ES-I3 (cell line): Measurements from ENCODE around the gene PLAU.

Source experiments
- H3K36me3 ChIP-seq: 2 replicates; pipeline ENCODE4 v1.6.1; 2013; ENCODE audit warnings: mild to moderate bottlenecking, low read length, control low read depth, moderate library complexity; ENCODE audit not compliant: insufficient read depth
- H3K4me1 ChIP-seq: 2 replicates; pipeline ENCODE4 v1.6.1; 2013; ENCODE audit warnings: mild to moderate bottlenecking, control low read depth, low read length; ENCODE audit not compliant: insufficient read depth
- H3K9ac ChIP-seq: 2 replicates; pipeline ENCODE4 v1.6.1; 2013; ENCODE audit warnings: low read depth, mild to moderate bottlenecking, low read length, moderate library complexity
- H3K9me3 ChIP-seq: 2 replicates; pipeline ENCODE4 v1.6.1; 2013; ENCODE audit warnings: mild to moderate bottlenecking, low read length, moderate library complexity; ENCODE audit not compliant: control insufficient read depth, insufficient read depth

Gene PLAU

DNA sequence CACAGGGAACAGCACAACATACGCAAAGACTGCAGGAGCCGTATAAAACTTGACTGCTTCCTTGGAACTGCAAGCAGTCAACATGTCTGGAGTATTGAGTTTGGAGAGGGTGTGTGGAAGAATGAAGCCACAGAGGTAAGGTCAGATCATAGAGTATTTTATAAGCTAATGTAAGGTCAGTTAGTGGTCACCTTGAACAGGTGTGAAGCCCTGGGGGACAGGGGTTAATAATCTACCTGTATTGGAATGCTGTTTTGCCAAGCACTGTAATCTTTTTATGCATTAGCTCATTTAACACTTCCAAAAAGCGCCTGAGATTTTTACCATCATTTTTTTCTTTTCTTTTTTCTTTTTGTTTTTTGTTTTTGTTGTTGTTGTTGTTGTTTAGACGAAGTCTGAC is 23.1 kb downstream of the PLAU start:
- Histone ChIP-seq H3K36me3 (no peaks in the 10 kb centered on the region), H3K9me3 (no peaks in the 10 kb centered on the region), H3K9ac (no peak overlapping the region), H3K4me1 (peaks cover 31% of the 10 kb centered on the region)

DNA sequence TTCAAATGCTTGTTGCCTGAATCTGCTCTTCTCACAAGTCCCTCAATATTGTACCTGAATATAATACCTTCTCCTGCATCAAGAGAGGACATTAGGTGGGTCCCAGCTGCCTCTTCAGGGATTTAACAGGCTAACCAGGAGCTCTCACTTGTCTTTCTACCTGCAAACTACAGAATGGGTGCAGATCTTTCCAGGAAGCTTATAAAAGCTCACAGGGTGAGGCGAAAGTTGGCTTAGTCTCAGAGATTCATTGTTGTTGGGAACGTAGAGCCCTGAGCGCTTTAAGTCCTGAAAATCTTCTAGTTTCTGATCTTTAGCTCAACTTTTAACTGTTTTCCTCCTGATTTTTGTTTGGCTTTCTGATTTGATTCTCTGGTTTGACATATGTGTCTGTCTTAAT is 25.0 kb downstream of the PLAU start:
- Histone ChIP-seq H3K36me3 (no peaks in the 10 kb centered on the region), H3K9ac (no peak overlapping the region), H3K4me1 (peaks cover 33% of the 10 kb centered on the region), H3K9me3 (no peaks in the 10 kb centered on the region)

DNA sequence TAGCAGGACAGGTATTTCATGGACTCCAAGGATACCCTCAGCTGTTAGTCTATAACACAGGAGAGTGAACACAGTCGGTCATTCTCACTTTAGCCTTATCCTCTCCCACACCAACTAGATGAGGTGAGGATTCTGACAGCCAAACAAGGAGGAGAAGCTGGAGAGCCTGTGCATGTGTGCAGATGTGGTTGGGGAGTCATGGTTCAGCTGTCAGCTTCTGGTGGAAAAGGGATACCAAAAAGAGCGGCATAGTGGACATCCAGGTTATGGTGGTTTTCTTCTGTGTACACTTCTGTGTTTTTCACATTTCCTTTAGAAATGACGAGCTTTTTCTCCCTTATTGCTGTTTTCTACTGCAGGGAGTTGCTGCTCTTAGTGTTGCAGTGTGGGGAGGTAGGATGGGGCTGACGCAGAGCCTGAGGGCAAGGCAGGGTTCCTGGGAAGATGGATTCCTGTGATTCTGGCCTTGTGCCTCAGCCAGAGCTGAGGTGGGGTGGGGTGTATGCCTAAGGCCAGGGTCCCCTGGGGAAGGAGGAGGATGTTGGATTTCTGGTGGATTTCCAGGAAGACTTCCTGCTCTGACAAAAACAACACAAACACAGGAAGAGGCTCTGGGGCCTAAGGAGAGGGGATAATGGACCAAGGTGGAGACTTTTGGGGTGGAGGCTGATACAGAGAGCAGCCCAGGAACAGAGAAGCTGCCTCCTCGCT is 26.6 kb downstream of the PLAU start:
- no peaks in the 10 kb centered on the region for H3K9me3 ChIP-seq
- H3K9ac ChIP-seq: no peak overlapping the region
- no peaks in the 10 kb centered on the region for H3K36me3 ChIP-seq
- H3K4me1 ChIP-seq: peaks cover 26% of the 10 kb centered on the region

DNA sequence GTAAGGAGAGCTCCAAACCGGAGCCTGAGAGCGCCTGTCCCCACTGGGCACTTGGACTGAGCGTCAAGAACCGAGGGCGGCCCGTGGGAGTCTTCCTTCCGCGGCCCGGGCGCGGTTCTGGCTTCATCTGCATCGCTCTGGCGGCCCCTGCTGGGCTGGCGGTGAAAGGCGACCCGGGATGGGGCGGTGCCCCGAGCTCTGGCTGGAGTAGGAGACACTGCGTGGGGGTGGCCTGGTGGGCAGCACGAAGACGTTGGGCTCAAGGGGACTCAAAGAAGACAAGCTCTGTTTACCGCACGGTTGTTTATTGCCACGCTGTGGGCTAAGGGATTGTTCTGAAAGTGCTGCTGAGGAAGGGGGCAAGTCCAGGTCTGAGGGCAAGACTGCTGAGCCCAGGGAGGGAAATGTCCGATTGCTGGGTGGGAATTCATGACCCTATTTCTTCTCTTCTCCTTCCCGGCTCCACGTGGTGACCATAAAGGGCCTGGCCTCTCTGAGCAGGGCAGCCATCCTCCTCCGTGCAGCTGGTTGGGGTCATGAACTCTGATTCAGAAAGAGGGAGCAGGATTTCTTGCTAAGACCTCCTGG is 29.8 kb downstream of the PLAU start:
- Histone ChIP-seq H3K9ac (peak overlapping the region; percentile 4), H3K4me1 (peaks cover 18% of the 10 kb centered on the region), H3K9me3 (peaks cover 6% of the 10 kb centered on the region; the same call in 1 of the 2 replicates), H3K36me3 (no peaks in the 10 kb centered on the region)

DNA sequence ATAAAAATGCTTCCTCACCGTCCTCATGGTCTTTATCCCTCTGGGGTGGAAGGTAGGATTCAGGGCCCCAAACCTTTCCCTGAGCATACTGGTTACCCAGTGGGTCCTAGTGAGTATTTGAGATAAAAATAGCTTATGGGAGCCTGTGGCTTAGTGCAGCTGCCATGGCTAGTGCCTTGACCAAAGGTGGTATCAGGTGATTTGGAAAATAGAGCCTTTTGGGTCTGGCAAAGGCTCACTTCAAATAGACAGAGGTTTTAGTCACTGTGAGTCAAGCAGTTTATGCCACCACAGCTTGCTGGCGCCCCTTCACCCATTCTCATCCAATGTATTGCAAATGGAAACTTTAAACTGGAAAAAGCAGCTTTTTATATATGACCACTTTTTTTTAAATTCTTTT is 30.4 kb downstream of the PLAU start:
- Histone ChIP-seq H3K4me1 (peaks cover 16% of the 10 kb centered on the region), H3K9ac (no peak overlapping the region), H3K36me3 (no peaks in the 10 kb centered on the region), H3K9me3 (peaks cover 6% of the 10 kb centered on the region; the same call in 1 of the 2 replicates)

DNA sequence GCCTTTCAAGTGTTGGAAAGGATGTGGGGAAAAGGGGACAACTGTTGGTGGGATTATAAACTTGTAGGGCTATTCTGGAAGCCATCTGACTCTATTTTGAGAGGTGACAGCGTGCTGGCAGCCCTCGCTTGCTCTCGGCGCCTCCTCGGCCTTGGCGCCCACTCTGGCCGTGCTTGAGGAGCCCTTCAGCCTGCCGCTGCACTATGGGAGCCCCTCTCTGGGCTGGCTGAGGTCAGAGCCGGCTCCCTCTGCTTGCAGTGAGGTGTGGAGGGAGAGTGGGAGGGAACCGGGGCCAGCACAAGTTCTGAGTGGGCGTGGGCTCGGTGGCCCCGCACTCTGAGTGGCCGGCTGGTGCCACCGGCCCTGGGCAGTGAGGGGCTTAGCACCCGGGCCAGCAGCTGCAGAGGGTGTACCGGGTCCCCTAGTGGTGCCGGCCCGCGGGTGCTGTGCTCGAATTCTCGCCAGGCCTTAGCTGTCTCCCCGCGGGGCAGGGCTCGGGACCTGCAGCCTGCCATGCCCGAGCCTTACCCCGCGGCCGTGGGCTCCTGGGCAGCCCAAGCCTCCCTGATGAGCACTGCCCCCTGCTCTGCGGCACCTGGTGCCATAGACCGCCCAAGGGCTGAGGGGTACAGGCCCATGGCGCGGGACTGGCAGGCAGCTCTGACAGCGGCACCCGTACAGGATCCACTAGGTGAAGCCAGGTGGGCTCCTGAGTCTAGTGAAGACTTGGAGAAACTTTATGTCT is 33.6 kb downstream of the PLAU start:
- Histone ChIP-seq H3K4me1 (peaks cover 7% of the 10 kb centered on the region; the same call in 1 of the 2 replicates), H3K9me3 (peaks cover 6% of the 10 kb centered on the region; the same call in 1 of the 2 replicates), H3K9ac (no peak overlapping the region), H3K36me3 (no peaks in the 10 kb centered on the region)

DNA sequence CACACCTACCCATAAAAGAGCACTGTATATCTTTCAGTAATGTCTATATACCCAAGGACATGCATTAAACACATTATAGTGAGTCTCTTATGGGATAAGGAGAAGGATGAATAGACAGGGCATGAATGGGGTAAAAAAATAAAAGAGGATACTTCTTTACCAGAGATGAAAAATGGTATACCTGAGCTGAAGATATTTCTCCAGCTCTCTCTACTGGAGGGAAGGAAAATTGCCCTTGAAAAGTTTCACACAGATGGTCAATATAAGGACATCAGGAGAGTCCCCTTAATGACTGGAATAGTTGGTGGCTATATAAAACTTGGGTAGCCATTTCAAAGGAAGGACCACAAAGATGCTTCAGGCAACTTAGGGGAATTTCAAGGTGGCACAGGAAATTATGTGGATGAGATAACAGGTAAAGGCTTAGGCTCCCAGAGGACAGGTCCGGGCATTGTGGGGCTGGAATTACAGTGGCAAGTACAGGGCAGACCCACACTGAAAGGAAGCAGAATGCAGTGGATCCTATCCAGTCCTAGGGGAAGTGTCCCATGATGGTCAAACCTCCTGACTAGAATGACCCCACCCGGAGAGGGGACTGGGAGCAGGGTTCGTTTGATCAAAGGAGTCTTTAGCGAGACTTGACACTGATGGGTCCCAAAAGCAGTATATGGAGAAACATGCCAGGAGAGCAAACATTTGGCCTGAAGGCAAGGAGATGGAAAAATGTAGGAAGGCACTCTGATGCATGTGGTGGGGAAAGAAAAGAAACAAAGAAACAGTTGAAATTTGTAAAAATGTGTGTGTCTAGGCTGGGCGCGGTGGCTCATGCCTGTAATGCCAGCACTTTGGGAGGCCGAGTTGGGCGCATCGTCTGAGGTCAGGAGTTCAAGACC is 35.6 kb downstream of the PLAU start:
- no peak overlapping the region for H3K9ac ChIP-seq
- H3K9me3 ChIP-seq: peaks cover 6% of the 10 kb centered on the region; the same call in 1 of the 2 replicates
- H3K36me3 ChIP-seq: no peaks in the 10 kb centered on the region
- H3K4me1 ChIP-seq: no peaks in the 10 kb centered on the region

DNA sequence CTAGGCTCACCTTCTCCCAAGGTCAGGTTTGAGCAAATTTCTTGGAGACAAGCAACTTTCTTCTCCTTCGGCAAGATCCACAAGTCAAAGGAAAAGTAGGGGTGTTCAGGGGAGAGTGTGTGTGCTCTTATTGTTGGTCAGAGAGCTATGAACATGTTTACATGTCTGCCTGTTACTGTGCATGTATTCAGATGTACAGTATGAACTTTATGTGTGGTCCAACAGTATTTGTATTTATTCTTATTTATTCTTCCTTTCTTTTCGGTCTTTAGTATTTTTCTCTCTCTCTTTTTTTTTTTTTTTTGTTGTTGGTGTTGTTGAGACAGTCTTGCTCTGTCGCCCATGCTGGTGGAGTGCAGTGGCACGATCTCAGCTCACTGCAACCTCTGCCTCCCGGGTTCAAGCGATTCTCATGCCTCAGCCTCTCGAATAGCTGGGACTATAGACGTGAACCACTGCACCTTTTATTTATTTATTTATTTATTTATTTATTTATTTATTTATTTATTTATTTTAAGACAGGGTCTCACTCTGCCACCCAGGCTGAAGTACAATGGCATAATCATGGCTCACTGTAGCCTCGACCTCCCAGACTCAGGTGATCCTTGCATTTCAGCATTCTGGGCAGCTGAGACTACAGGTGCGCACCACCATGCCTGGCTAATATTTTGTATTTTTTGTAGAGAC is 38.2 kb downstream of the PLAU start:
- Histone ChIP-seq H3K9me3 (0 out of 2 replicates have a peak, but pooled peaks cover 1% of the 10 kb centered on the region), H3K36me3 (no peaks in the 10 kb centered on the region), H3K4me1 (no peaks in the 10 kb centered on the region), H3K9ac (no peak overlapping the region)

DNA sequence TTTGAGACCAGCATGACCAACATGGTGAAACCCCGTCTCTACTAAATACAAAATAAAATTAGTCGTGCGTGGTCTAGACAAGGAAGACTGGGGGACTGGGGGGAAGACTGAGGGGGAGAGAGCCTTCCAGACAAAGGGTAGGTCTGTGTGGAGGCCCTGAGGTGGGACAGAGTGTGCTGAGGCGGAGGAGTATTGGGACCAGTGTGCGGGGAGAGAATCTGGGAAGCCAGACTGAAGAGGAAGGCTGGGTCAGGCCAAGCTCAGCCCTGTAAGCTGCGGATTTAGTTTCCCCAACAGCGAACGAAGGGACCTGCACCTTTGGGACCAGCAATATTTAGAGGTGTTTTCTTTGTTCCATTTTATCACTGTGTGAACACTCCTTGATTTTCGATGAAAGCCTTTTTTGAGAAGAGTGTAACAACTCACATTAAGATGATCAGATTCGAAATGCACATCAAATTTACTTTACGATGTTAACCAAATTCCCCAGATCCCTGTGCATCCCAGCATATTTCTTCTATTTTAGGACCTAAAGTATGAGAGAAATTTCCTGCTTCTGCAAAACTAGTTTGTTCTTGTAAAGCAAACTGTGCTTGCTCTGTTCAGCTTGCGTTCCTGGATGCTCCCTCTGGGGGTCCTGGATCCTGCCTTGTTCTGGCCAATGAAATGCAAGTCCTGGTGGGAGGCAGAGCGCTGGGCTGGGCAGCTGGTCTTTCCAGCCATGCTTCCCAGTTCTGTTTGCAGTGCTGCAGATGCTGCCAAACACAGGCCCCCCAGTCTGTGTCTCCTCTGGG is 39.4 kb downstream of the PLAU start:
- no peak overlapping the region; the same call in 1 of the 2 replicates for H3K9ac ChIP-seq
- H3K9me3 ChIP-seq: no peaks in the 10 kb centered on the region
- H3K36me3 ChIP-seq: no peaks in the 10 kb centered on the region
- H3K4me1 ChIP-seq: no peaks in the 10 kb centered on the region

DNA sequence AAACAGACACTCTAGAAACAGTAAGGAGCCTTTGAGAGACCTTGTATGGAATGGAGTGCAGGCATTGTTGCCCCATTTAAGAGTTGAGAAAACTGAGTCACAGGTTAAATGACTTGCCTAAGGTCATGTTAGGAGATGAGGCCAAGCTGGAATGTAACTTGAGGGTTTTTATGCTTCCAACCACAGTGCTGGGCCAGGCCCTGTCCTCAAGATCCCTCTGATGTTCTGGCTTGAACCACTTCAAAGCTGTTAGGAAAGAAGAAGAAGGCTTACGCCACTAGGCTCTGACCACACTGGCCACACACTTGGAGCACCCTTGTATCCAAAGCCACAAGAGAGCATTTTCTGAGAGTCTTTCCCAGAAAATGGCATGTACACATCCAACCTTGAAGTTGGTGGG is 42.7 kb downstream of the PLAU start:
- Histone ChIP-seq H3K36me3 (no peaks in the 10 kb centered on the region), H3K9ac (no peak overlapping the region), H3K9me3 (no peaks in the 10 kb centered on the region), H3K4me1 (peaks cover 8% of the 10 kb centered on the region; the same call in 1 of the 2 replicates)

DNA sequence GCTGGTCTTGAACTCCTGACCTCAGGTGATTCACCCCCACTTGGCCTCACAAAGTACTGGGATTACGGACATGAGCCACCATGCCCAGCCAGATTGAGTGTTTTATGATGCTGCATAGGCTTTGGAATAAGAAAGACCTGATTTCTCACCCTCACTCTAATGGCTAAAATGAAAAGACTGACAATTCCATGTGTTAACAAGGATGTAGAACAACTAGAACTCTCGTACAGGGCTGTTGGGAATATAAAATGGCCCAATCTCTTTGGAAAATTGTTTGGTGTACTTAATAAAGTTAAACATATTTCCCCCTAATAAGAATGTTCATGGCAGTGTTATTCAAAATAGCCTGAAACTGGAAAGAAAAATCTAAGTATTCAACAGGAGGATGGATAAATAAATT is 43.8 kb downstream of the PLAU start:
- H3K9me3 ChIP-seq: no peaks in the 10 kb centered on the region
- H3K9ac ChIP-seq: no peak overlapping the region
- H3K36me3 ChIP-seq: no peaks in the 10 kb centered on the region
- peaks cover 8% of the 10 kb centered on the region; the same call in 1 of the 2 replicates for H3K4me1 ChIP-seq

DNA sequence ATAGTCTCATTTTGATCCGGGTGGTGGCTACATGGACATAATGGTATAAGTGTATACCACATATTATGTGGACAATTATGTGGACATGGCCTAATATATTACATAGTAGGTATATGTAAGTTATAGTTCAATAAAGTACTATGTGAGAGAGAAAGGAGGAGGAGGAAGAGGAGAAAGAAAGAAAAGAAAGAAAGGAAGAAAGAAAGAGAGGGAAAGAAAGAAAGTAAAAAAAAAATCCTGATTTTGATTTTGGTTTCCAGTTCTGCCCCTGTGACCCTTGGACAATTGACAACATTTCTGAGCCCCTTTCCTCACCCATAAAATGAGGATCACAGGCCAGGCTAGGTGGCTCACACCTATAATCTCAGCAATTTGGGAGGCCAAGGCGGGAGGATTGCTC is 44.8 kb downstream of the PLAU start:
- Histone ChIP-seq H3K9me3 (no peaks in the 10 kb centered on the region), H3K9ac (no peak overlapping the region), H3K36me3 (no peaks in the 10 kb centered on the region), H3K4me1 (peaks cover 8% of the 10 kb centered on the region; the same call in 1 of the 2 replicates)
